Activated CD4-positive, alpha-beta T cell treated with anti-CD3 and anti-CD28 coated beads, Interleukin-2, Interleukin-6, amounts not matched to agents 100 ng/mL and 50 ng/mL, durations not matched to agents 16 hours and 8 hours (primary cell): Measurements from ENCODE around the gene RAB19.

Experiments used
- DNase-seq: peaks from one replicate; pipeline ENCODE4 v3.0.0-alpha.2; 2020

The RAB19 gene

GRCh38 chr7:140453785-140454656 is 50.2 kb downstream of the RAB19 start:
- DNase-seq, result peak; percentile 70

- peak; percentile 24 for DNase-seq
Observed at GRCh38 chr7:140454657-140455015, 50.8 kb downstream of the RAB19 start.

GRCh38 chr7:140455743-140456142 is 51.9 kb downstream of the RAB19 start:
- no peak for DNase-seq

- no peak for DNase-seq
Observed at GRCh38 chr7:140456551-140457051, 52.7 kb downstream of the RAB19 start.

GRCh38 chr7:140458201-140458600 is 54.3 kb downstream of the RAB19 start:
- DNase-seq, result no peak

- no peak for DNase-seq
Observed at GRCh38 chr7:140458916-140459315, 55.1 kb downstream of the RAB19 start.

- DNase-seq, result no peak
Observed at GRCh38 chr7:140463111-140463510, 59.3 kb downstream of the RAB19 start.

GRCh38 chr7:140475747-140476333 is 72.0 kb downstream of the RAB19 start:
- DNase-seq, result peak; percentile 60

- DNase-seq, result no peak
Observed at GRCh38 chr7:140476698-140477261, 72.9 kb downstream of the RAB19 start.
